Activated CD8-positive, alpha-beta memory T cell treated with anti-CD3 and anti-CD28 coated beads, Interleukin-2, amount 50 U/mL, for 4 hours (primary cell): ENCODE results near the gene SEMA6D.

Experiments used
- DNase-seq: peaks from one replicate; pipeline ENCODE4 v3.0.0-alpha.2; 2020

The SEMA6D gene

GRCh38 chr15:47792231-47792630, 74.9 kb downstream of the SEMA6D start:
- no peak for DNase-seq

DNA sequence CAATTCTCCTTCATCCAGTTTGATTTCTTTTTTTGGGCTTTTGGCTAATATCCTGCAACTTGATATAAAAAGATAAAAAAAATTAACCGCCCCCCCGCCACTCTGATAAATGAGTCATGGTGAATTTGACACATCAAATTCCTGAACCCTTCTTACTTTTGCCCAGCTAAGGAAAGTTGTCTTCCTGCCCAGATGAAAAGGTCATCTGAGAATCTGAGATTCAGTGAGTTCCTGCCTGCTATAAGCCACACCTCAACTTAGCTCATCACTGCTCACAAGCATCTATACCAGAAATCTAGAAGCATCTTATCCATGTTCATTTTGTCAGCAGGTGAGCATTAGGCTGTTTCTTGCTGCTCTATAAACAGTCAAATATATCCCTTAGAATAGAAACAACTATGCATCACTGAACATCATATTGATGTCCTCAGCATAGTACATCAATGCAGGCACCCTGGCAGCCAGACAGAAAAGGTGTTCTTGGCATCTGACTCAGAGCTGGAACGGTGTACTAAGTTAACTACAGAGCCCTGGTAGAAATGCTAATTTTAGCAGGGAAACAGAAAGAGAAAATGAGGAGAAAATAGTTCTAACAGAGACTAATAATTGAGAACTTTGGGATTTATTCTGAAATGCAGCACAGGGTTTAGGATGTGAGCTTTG, 77.1 kb downstream of the SEMA6D start:
- no peak for DNase-seq

DNA sequence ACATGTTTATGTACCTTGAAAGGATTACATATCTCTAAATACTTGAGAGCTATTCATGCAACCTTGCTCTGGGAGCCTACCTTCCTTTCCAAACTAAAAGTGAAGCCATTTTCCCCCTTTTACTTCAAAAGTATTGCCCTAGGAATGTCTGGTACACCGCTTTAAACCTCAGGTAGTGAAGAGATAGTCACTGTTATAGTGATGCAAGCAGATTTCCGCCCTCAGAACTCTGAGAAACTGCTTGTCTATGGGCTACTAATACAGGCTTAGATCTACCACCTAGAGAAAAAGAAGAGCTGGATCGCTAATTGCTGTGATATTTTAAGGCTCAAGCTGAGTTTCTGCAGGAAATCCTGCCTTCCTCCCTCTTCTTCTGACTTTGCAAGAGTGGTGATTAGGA, 78.6 kb downstream of the SEMA6D start:
- DNase-seq = no peak

GRCh38 chr15:47796339-47796738, 79.0 kb downstream of the SEMA6D start:
- DNase-seq = no peak

DNA sequence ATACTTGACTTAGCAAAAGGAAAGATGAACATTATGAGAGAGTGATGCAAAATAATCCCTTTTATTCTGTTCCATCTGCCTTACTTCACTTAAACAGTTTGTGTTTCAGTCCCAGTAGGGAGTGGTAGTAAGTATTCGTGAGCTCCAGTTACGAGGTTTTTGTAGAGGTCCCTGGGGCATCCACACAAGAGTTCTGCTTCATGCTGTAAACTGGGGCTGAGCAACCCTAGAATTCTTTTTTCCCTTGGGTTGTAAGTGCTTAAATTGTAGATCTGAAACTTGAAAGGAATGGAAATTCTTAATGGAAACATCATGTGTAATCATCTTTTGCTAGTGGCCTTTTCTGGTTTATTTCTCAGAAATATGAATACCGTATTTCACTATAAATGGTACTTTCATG, 79.5 kb downstream of the SEMA6D start:
- DNase-seq = no peak

DNA sequence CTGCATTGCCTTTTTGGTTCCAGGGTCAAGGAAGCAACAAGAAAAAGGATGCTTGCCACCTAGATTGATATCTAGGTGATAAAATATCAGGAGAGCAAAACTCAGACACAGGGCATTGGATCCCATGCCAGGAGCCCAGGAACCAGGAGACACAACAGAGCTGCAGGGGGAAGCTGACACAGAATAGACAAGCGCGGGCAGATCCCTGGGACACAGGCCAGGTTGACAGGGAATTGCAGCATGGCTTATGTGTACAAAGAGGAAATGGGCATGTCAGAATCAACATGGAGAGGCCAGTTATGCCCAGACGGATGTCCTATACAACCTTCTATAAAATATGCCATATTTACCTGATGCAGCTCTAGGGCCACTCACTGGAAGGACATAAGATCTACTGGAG, 84.2 kb downstream of the SEMA6D start:
- no peak for DNase-seq

GRCh38 chr15:47802216-47802615, 84.9 kb downstream of the SEMA6D start:
- no peak for DNase-seq

DNA sequence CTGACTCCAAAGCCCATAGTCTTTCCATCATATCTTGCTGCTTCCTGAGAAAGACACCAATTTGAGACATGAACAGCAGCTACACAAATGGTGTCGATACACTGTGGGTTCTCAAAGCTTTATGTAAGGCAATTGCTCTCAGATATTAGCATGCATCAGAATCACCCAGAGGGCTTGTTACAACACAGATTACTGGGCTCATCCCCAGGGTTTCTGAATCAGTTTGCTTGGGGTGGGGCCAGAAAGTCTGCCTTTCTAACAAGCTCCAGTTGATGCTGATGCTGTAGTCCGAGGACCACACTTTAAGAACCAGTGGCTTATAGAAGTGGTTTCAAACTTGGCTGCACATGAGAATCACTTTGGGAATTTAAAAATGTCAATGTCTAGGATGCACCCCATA, 86.5 kb downstream of the SEMA6D start:
- no peak for DNase-seq

DNA sequence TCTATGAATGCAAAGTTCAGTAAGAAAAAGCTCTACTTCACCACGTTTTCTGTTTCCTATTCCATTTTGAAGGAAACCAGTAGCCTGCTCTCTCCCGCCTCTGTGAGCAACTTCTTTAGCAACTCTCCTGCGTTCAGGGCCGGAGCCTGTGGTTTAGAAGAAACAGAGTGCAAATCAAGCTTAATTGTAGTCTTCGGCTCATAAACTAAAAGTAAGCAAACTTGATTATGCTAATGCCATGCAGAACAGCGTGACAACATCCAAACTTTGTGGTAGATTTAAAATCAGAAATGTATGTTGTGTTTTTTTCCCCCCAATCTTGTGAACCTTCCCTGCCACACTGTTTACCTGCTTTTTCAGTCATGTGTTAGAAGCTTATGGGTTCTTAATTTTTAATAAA, 87.4 kb downstream of the SEMA6D start:
- DNase-seq = no peak

GRCh38 chr15:47806008-47806407, 88.7 kb downstream of the SEMA6D start:
- no peak for DNase-seq

- DNase-seq = no peak
These were observed 93.9 kb downstream of the SEMA6D start for GRCh38 chr15:47811172-47811571.

DNA sequence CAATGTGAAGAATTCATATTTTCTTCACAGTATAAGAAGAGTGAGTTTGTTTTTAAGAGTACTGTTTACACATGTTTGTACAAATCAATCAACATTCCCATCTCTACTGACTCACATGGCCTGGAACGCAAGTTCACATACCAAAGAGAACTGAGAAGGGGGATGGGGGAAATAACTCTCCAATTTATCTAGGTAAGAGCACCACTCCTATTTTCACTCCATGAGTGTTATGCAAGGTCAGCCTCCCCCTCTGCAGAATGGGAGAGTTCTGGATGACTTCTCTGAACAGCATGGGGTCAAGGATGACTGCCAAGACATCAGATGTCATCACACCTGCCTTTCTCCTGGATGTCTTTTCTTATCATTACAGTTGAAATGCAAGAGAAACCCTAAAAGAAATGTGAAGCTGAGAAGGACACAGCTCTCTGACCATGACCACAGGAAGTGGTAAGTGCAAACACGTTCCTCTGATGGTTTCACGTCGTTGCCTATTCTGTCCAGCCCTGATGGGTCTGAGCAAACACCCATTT, 95.2 kb downstream of the SEMA6D start:
- no peak for DNase-seq

- DNase-seq = no peak
These were observed 96.6 kb downstream of the SEMA6D start for GRCh38 chr15:47813748-47814384.

- no peak for DNase-seq
These were observed 97.3 kb downstream of the SEMA6D start for GRCh38 chr15:47814620-47815019.

DNA sequence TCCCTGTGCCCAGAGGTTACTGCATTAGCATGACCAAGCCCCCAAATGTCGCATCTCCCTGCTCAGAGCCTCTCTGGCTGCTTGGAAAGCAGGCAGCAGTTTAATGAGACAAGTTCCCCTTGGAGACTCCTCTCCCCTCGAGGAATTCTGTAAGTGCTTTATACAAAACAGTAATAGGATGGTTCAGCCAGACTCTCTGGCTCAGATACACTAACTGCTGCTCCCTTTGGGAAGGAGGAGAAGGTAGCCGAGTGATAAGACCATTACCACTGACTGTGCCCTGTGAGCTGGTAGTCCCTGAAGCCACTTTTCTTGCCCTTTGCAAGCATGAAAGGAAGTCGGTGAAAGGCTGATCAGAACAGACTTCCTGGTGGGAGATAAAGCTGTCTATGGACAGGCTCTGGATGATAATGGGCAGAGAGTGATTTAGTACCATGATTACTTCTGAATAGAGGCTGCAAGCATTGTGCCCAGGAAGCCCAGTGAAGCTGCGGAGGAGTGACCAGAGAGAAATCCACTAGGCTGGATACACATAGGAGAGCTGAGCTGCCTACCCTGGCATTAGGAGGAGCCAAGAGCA, 100.8 kb downstream of the SEMA6D start:
- no peak for DNase-seq

GRCh38 chr15:47819158-47819557, 101.9 kb downstream of the SEMA6D start:
- no peak for DNase-seq

- no peak for DNase-seq
These were observed 102.9 kb downstream of the SEMA6D start for GRCh38 chr15:47820057-47820746.

GRCh38 chr15:47820747-47821319, 103.5 kb downstream of the SEMA6D start:
- DNase-seq = no peak

- no peak for DNase-seq
These were observed 104.7 kb downstream of the SEMA6D start for GRCh38 chr15:47822048-47822447.
